Gastrocnemius medialis (tissue), 4 donors: ENCODE results near the gene ELF1. TPM values are rescaled to one million over a fixed set of nuclear protein-coding genes. Genes with fewer than 3 reads are reported as not detected.
"Not testable (repeated sequence)": the region's sequence is repeated elsewhere in the genome, so short reads cannot be mapped to it uniquely, and the experiment has no call there.

ENCODE experiments used
- ATAC-seq, 2 donors: fragments of 150-250 bp; one replicate each; pipeline ENCODE4 v1.9.1; 2016
- DNase-seq, 2 donors: peaks; one replicate each; pipeline ENCODE4 v3.0.0-alpha.2; 2019
- H3K27ac ChIP-seq, 4 donors: fragments of 200-600 bp; sonication (generic); 1 replicate in 1 of 4; 2 replicates in 3 of 4; pipeline ENCODE4 v1.5.1; 2016 to 2018; ENCODE audit warnings: mild to moderate bottlenecking in 2 of 4, moderate library complexity in 1 of 4
- H3K27me3 ChIP-seq, 3 donors: fragments of 200-600 bp; sonication (generic) in 2 of 3; 1 replicate in 1 of 3; 2 replicates in 2 of 3; pipeline versions ENCODE4 v1.5.1 to v1.6.0; 2016 to 2019; ENCODE audit warnings: mild to moderate bottlenecking in 1 of 3, moderate library complexity in 1 of 3
- H3K36me3 ChIP-seq, 2 donors: fragments of 200-600 bp; sonication (generic) in 1 of 2; one replicate each; pipeline ENCODE4 v1.5.1; 2017 to 2018
- H3K4me1 ChIP-seq, 2 donors: fragments of 200-600 bp; sonication (generic) in 1 of 2; one replicate each; pipeline ENCODE4 v1.5.1; 2016 to 2017; ENCODE audit warnings: mild to moderate bottlenecking in 2 of 2
- H3K4me3 ChIP-seq, 4 donors: fragments of 200-600 bp; sonication (generic) in 3 of 4; 1 replicate in 1 of 4; 2 replicates in 3 of 4; pipeline ENCODE4 v1.5.1; 2016 to 2019; ENCODE audit warnings: mild to moderate bottlenecking in 2 of 4
- H3K9me3 ChIP-seq, 3 donors: fragments of 200-600 bp; sonication (generic) in 2 of 3; 1 replicate in 1 of 3; 2 replicates in 2 of 3; pipeline ENCODE4 v1.5.1; 2016 to 2019
- POLR2A ChIP-seq, 2 donors: fragments of 450-650 bp; IDR thresholded peaks; one replicate each; pipeline ENCODE4 v1.6.1; 2017; ENCODE audit warnings: antibody characterized with exemption in 2 of 2, mild to moderate bottlenecking in 2 of 2, moderate library complexity in 2 of 2
- in situ Hi-C, 4 donors: fragments of 200-750 bp; cut with MboI; loops; one replicate each; pipeline versions ENCODE4 v1.15.0 to v1.8.0; 2017; ENCODE audit warnings: low sequenced_read_pairs in 4 of 4
- intact Hi-C: fragments of 100-400 bp; cut with DNase I; formaldehyde crosslinking; loops from one replicate; pipeline ENCODE4 v1.15.1; 2023; ENCODE audit warnings: low total_unique reads
- total RNA-seq, 4 donors: library from RNA; depleted of rRNA; stranded (reverse); fragments of >200 nt; gene quantifications; one replicate each; pipeline versions ENCODE4 v1.1.0 to v1.2.3, GENCODE V29; 2016
- TF ChIP-seq, protein P1 (sequence below), 5 experiments: fragments of 450-650 bp in 3 of 5; fragments of 200-600 bp in 2 of 5; sonication (generic) in 2 of 5; IDR thresholded peaks in 4 of 5; conservative IDR thresholded peaks in 1 of 5; 1 replicate in 4 of 5; 2 replicates in 1 of 5; pipeline ENCODE4 v1.5.1; 2016 to 2019; ENCODE audit warnings: antibody characterized with exemption in 5 of 5, mild to moderate bottlenecking in 3 of 5, moderate library complexity in 3 of 5

ELF1 gene
- total RNA-seq, 4 donors from 2014 or later = 24.8 to 48.7 (median 33.7) TPM

DNA sequence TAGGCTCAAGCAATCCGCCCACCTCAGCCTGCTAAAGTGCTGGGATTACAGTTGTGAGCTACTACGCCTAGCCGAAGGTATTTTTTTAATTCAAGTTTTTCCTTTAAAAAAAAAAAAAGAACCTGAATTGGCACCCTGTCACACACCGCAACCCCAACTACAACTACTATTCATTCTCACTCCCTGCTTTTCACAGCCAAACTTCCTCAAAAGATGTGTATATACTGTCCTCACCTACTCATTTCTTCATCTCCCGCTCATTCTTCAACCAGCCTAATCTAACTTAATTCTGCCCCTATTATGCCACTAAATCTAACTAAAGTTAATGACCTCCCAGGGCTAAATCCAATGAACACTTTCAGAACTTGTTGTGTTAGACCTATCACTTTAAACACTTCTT, 29.5 kb upstream of the ELF1 start:
- Histone ChIP-seq H3K36me3 (no peaks in the 10 kb centered on the region), H3K4me1 (peaks cover 45 to 46% of the 10 kb centered on the region in 2 donors), H3K9me3 (no peaks in the 10 kb centered on the region), H3K27me3 (no peaks in the 10 kb centered on the region), H3K27ac (no peak overlapping the region), H3K4me3 (no peak overlapping the region)
- ATAC-seq (no peak), DNase-seq (no peak)
- intact Hi-C loops = no loop called here
- TF ChIP-seq POLR2A (IDR thresholded peaks at IDR 0.05) = no peak
- TF ChIP-seq, protein P1, sequence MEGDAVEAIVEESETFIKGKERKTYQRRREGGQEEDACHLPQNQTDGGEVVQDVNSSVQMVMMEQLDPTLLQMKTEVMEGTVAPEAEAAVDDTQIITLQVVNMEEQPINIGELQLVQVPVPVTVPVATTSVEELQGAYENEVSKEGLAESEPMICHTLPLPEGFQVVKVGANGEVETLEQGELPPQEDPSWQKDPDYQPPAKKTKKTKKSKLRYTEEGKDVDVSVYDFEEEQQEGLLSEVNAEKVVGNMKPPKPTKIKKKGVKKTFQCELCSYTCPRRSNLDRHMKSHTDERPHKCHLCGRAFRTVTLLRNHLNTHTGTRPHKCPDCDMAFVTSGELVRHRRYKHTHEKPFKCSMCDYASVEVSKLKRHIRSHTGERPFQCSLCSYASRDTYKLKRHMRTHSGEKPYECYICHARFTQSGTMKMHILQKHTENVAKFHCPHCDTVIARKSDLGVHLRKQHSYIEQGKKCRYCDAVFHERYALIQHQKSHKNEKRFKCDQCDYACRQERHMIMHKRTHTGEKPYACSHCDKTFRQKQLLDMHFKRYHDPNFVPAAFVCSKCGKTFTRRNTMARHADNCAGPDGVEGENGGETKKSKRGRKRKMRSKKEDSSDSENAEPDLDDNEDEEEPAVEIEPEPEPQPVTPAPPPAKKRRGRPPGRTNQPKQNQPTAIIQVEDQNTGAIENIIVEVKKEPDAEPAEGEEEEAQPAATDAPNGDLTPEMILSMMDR (IDR thresholded peaks at IDR 0.05 in 4 of 5, conservative IDR thresholded peaks at IDR 0.05 in 1 of 5) = no peak
- in situ Hi-C loops = no loop called here

DNA sequence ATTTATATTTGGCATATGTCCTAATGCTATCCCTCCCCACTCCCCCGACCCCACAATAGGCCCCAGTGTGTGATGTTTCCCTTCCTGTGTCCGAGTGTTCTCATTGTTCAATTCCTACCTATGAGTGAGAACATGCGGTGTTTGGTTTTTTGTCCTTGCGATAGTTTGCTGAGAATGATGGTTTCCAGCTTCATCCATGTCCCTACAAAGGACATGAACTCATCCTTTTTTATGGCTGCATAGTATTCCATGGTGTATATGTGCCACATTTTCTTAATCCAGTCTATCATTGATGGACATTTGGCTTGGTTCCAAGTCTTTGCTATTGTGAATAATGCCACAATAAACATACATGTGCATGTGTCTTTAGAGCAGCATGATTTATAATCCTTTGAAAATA, 23.3 kb upstream of the ELF1 start:
- H3K36me3 ChIP-seq, H3K9me3 ChIP-seq, DNase-seq, ATAC-seq, H3K4me1 ChIP-seq, in situ Hi-C loops, H3K27ac ChIP-seq, H3K27me3 ChIP-seq, intact Hi-C loops, H3K4me3 ChIP-seq: not testable (repeated sequence)

DNA sequence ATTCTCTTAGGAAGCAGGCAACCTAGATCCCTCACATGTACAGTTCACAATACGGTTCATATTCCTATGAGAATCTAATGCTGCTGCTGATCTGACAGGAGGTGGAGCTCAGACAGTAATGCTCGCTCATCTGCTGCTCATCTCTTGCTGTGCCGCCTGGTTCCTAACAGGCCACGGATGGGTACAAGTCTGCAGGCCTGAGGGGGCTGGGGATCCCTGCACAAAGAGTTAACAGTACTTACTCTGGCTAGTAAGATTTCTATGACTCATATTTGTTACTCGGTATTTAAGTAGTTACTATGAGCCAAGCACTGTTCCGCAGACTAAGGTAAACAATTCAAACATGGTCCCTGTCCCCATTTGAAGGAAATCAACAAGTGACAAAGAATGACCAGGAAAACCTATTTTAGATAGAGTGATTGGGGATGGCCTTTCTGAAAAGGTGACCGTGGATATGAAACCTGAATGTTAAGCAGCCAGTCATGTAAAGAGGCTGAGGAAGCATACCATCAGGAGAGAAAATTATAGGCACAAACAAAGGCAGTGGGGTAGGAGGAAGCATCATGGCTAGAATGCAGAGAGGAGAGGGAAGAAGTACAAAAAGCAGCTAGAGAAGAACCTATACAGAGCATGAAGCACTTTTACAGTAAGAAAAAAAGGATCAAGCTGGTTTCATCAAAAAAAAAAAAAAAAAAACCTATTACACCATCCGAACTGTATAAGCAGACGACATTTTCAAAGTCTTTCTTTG, 21.6 kb upstream of the ELF1 start:
- in situ Hi-C loops = no loop called here
- H3K4me3 ChIP-seq = no peak overlapping the region
- TF ChIP-seq POLR2A (IDR thresholded peaks at IDR 0.05) = no peak
- TF ChIP-seq, protein P1 (IDR thresholded peaks at IDR 0.05 in 4 of 5, conservative IDR thresholded peaks at IDR 0.05 in 1 of 5) = no peak
- no peak for DNase-seq
- H3K27ac ChIP-seq = no peak overlapping the region
- no peaks in the 10 kb centered on the region for H3K36me3 ChIP-seq
- intact Hi-C loops = no loop called here
- H3K27me3 ChIP-seq = no peaks in the 10 kb centered on the region
- peaks cover 0 to 5% of the 10 kb centered on the region in 2 donors for H3K4me1 ChIP-seq
- ATAC-seq = no peak
- no peaks in the 10 kb centered on the region for H3K9me3 ChIP-seq

DNA sequence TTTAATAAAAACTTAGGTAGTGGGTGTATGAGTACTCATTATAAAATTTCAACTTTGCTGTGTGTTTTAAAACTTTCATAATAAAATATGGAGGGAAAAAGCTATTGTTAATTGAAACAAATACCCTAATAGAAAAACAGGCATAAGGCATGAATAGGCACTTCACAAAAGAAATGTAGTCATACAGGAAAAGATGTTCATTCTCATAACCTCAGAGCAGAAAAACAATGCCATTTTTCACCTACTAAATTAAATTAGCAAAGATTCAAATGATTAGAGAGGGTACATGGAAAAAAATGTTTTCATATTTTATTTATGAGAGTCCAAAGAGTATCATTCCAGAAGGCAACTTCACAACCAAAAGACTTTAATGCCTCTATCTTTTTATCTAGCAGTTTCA, 20.6 kb upstream of the ELF1 start:
- Histone ChIP-seq H3K27me3 (no peaks in the 10 kb centered on the region), H3K4me3 (no peak overlapping the region), H3K4me1 (peaks cover 5% of the 10 kb centered on the region in 2 donors), H3K36me3 (no peaks in the 10 kb centered on the region), H3K27ac (no peak overlapping the region), H3K9me3 (no peaks in the 10 kb centered on the region)
- in situ Hi-C loops = no loop called here
- TF ChIP-seq POLR2A (IDR thresholded peaks at IDR 0.05) = no peak
- TF ChIP-seq, protein P1 (IDR thresholded peaks at IDR 0.05 in 4 of 5, conservative IDR thresholded peaks at IDR 0.05 in 1 of 5) = no peak
- DNase-seq = no peak
- no peak for ATAC-seq
- intact Hi-C loops = no loop called here

DNA sequence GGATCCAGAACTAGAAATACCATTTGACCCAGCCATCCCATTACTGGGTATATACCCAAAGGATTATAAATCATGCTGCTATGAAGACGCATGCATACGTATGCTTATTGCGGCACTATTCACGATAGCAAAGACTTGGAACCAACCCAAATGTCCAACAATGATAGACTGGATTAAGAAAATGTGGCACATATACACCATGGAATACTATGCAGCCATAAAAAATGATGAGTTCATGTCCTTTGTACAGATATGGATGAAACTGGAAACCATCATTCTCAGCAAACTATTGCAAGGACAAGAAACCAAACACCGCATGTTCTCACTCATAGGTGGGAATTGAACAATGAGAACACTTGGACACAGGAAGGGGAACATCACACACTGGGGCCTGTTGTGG, 17.4 kb upstream of the ELF1 start:
- H3K27me3 ChIP-seq, intact Hi-C loops, H3K36me3 ChIP-seq, H3K4me3 ChIP-seq, H3K9me3 ChIP-seq, DNase-seq, in situ Hi-C loops, H3K27ac ChIP-seq, H3K4me1 ChIP-seq, ATAC-seq: not testable (repeated sequence)

DNA sequence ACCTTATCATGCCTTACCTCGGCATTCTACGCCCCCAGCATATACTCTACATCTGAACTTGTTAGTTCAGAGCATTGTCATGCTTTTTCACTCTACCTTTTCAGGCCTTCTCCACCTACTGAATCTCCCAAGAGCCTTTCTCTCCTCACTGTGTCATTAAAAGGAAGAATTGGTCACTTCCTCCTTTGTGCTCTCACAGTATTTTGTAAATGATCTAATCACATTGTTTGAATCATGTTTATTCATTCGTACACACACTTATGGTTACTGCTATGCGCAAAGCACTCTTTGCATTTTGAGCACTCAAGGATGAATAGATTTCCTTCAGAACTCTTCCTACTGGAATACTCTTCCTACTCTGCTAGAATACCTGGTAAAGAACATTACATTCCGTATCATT, 15.8 kb upstream of the ELF1 start:
- TF ChIP-seq POLR2A (IDR thresholded peaks at IDR 0.05) = no peak
- TF ChIP-seq, protein P1 (IDR thresholded peaks at IDR 0.05 in 4 of 5, conservative IDR thresholded peaks at IDR 0.05 in 1 of 5) = no peak

More for the DNA sequence above, 15.8 kb upstream of the ELF1 start:
- ATAC-seq = no peak
- intact Hi-C loops (no loop called here), in situ Hi-C loops (no loop called here)
- no peak overlapping the region for H3K27ac ChIP-seq
- no peak for DNase-seq
- H3K4me3 ChIP-seq = no peak overlapping the region
- no peaks in the 10 kb centered on the region for H3K9me3 ChIP-seq
- no peaks in the 10 kb centered on the region for H3K27me3 ChIP-seq
- peaks cover under 1 to 5% of the 10 kb centered on the region in 2 donors for H3K4me1 ChIP-seq
- no peaks in the 10 kb centered on the region for H3K36me3 ChIP-seq
